Thyroid gland (tissue), 4 donors: Measurements from ENCODE around the gene SORL1-AS1.

Experiments used
- DNase-seq, 2 donors: peaks; one replicate each; pipeline ENCODE4 v3.0.0-alpha.2; 2019
- H3K27ac ChIP-seq, 3 donors: fragments of 200-600 bp; sonication (generic); 1 replicate in 2 of 3; 2 replicates in 1 of 3; pipeline ENCODE4 v1.5.1; 2016 to 2019; ENCODE audit warnings: mild to moderate bottlenecking in 1 of 3, moderate library complexity in 1 of 3
- H3K27me3 ChIP-seq: fragments of 200-600 bp; sonication (generic); one replicate; pipeline ENCODE4 v1.5.1; 2019
- H3K36me3 ChIP-seq, 2 donors: fragments of 200-600 bp; sonication (generic); one replicate each; pipeline ENCODE4 v1.5.1; 2016 to 2019
- H3K4me1 ChIP-seq, 2 donors: fragments of 200-600 bp; sonication (generic); one replicate each; pipeline ENCODE4 v1.5.1; 2017 to 2019
- H3K4me3 ChIP-seq, 3 donors: fragments of 200-600 bp; sonication (generic); replicated peaks in 1 of 3; 1 replicate in 2 of 3; 2 replicates in 1 of 3; pipeline ENCODE4 v1.5.1; 2016; ENCODE audit warnings: mild to moderate bottlenecking in 1 of 3
- H3K9me3 ChIP-seq: fragments of 200-600 bp; sonication (generic); one replicate; pipeline ENCODE4 v1.5.1; 2017
- CTCF ChIP-seq, 6 experiments: fragments of 200-600 bp in 3 of 6; fragments of 450-650 bp in 3 of 6; sonication (generic) in 3 of 6; IDR thresholded peaks; one replicate each; pipeline ENCODE4 v1.5.1; 2016 to 2019; ENCODE audit warnings: antibody characterized with exemption in 6 of 6, mild to moderate bottlenecking in 2 of 6, inconsistent platforms in 1 of 6, moderate library complexity in 1 of 6
- POLR2A ChIP-seq, 2 donors: fragments of 450-650 bp; IDR thresholded peaks; one replicate each; pipeline ENCODE4 v1.6.1; 2017; ENCODE audit warnings: antibody characterized with exemption in 2 of 2, mild to moderate bottlenecking in 2 of 2, moderate library complexity in 1 of 2
- WGBS, 2 donors: methylation state at CpG; one replicate each; pipeline ENCODE4 v1.1.5; 2017; 5-methylcytosine and 5-hydroxymethylcytosine counted together
- intact Hi-C: fragments of 100-400 bp; cut with DNase I; formaldehyde crosslinking; loops from one replicate; pipeline ENCODE4 v1.15.1; 2023

SORL1-AS1 gene

DNA sequence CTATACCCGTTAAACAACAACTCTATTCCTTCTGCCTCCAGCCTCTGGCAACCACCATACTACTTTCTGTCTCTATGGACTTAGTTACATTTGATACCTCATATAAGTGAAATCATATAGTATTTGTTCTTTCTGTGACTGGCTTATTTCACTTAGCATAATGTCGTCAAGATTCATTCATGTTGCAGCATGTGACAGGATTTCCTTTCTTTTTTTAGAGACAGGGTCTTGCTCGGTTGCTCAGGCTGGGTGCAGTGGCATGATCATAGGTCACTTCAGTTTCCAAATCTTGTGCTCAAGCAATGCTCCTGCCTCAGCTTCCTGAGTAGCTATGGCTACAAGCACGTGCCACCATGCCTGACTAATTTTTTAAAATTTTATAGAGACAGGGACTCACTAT lies 30.1 kb downstream of the SORL1-AS1 start:
- no peak for DNase-seq
- intact Hi-C loops: no loop called here
- Histone ChIP-seq H3K9me3 (no peaks in the 10 kb centered on the region), H3K36me3 (no peaks in the 10 kb centered on the region), H3K27ac (no peak overlapping the region), H3K27me3 (no peaks in the 10 kb centered on the region), H3K4me1 (peaks cover 4 to 12% of the 10 kb centered on the region in 2 donors), H3K4me3 (no peak overlapping the region)
- TF ChIP-seq POLR2A (IDR thresholded peaks at IDR 0.05) (no peak), CTCF (IDR thresholded peaks at IDR 0.05) (no peak)
- WGBS, 2 donors: 53 to 60% methylated on average over 4 of the region's 4 CpGs

DNA sequence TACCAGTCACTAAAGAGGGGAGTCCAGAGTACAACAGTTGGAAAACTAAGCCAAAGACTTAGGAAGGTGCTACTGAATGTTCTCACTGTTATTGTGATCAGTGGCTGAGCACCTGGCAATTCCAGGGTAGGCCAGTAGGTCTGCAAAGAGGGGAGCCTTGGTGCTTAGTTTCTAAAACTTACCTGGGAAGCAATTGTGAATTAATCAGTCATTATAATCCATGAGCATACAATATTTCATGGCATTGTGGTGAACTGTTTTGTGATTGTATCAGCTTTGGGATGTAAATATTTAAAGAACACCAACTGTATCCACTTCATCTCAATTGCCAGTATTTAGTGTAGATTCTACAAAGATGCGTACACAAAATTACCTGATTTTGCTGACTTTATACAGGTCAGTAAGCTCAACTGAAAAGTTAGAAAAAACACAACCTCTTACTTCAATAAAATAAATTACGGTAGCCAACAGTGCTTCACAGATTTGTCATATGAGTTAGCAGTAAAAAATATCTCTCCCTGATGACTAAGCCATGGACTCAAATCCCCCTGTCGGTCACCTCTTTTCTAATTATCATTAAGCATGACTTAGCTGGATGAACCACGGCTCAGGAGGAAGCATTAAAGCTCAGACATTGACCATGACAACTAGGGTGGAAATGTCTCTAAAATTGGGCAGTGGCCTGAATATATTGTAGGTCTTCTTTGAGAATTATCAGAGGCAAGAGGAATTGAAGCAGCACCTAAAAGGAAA lies 31.4 kb downstream of the SORL1-AS1 start:
- intact Hi-C loops: no loop called here
- TF ChIP-seq POLR2A (IDR thresholded peaks at IDR 0.05) (no peak), CTCF (IDR thresholded peaks at IDR 0.05) (no peak)
- Histone ChIP-seq H3K9me3 (no peaks in the 10 kb centered on the region), H3K27me3 (no peaks in the 10 kb centered on the region), H3K4me1 (peaks cover 7 to 21% of the 10 kb centered on the region in 2 donors), H3K27ac (no peak overlapping the region), H3K4me3 (no peak overlapping the region), H3K36me3 (no peaks in the 10 kb centered on the region)
- no peak for DNase-seq
- 85 to 86% methylated on average over 4 of the region's 4 CpGs for WGBS, 2 donors

GRCh38 chr11:121420398-121420797 lies 32.4 kb downstream of the SORL1-AS1 start:
- H3K27me3 ChIP-seq: no peaks in the 10 kb centered on the region
- no peak overlapping the region for H3K4me3 ChIP-seq
- peaks cover 11 to 25% of the 10 kb centered on the region in 2 donors for H3K4me1 ChIP-seq
- WGBS, 2 donors: 85 to 91% methylated on average over 2 of the region's 2 CpGs
- no peaks in the 10 kb centered on the region for H3K9me3 ChIP-seq
- TF ChIP-seq POLR2A (IDR thresholded peaks at IDR 0.05) (no peak), CTCF (IDR thresholded peaks at IDR 0.05) (no peak)
- no peak for DNase-seq
- intact Hi-C loops: no loop called here
- no peak overlapping the region for H3K27ac ChIP-seq
- no peaks in the 10 kb centered on the region for H3K36me3 ChIP-seq

GRCh38 chr11:121419836-121420235 lies 32.9 kb downstream of the SORL1-AS1 start:
- DNase-seq: no peak
- Histone ChIP-seq H3K27me3 (no peaks in the 10 kb centered on the region), H3K36me3 (no peaks in the 10 kb centered on the region), H3K9me3 (no peaks in the 10 kb centered on the region), H3K4me1 (peaks cover 11 to 25% of the 10 kb centered on the region in 2 donors), H3K27ac (no peak overlapping the region), H3K4me3 (no peak overlapping the region)
- 83 to 84% methylated on average over 4 of the region's 4 CpGs for WGBS, 2 donors
- TF ChIP-seq POLR2A (IDR thresholded peaks at IDR 0.05) (no peak), CTCF (IDR thresholded peaks at IDR 0.05) (no peak)
- intact Hi-C loops: no loop called here

- no peaks in the 10 kb centered on the region for H3K36me3 ChIP-seq
- DNase-seq: no peak
- intact Hi-C loops: no loop called here
- TF ChIP-seq CTCF (IDR thresholded peaks at IDR 0.05): no peak
- no peak for TF ChIP-seq POLR2A (IDR thresholded peaks at IDR 0.05)
- no peaks in the 10 kb centered on the region for H3K9me3 ChIP-seq
- H3K4me1 ChIP-seq: peaks cover 11 to 25% of the 10 kb centered on the region in 2 donors
- WGBS, 2 donors: 82 to 89% methylated on average over 7 of the region's 7 CpGs
- H3K27ac ChIP-seq: no peak overlapping the region
- H3K4me3 ChIP-seq: no peak overlapping the region
- no peaks in the 10 kb centered on the region for H3K27me3 ChIP-seq
These were observed 34.1 kb downstream of the SORL1-AS1 start for GRCh38 chr11:121418625-121419114.
